Measurements from ENCODE around the gene ATP2B1. TPM values are rescaled to one million over a fixed set of nuclear protein-coding genes. Genes with fewer than 3 reads are reported as not detected.

Gene ATP2B1
- total RNA-seq, 1 donor from 2014 or later, result 5.1 TPM

- Histone ChIP-seq H3K36me3 (no peaks in the 10 kb centered on the region), H3K9me3 (peaks cover 3 to 17% of the 10 kb centered on the region in 2 donors), H3K27ac (no peak overlapping the region), H3K4me1 (no peaks in the 10 kb centered on the region), H3K27me3 (no peaks in the 10 kb centered on the region), H3K4me3 (no peak overlapping the region)
- DNase-seq (ENCODE audit: low spot score in 2 of 2), result no peak
- no peak for TF ChIP-seq CTCF (IDR thresholded peaks at IDR 0.05)
- intact Hi-C loops (cut with DNase I), result no loop called here
These were observed 29.0 kb downstream of the ATP2B1 start for GRCh38 chr12:89679631-89680030.

DNA sequence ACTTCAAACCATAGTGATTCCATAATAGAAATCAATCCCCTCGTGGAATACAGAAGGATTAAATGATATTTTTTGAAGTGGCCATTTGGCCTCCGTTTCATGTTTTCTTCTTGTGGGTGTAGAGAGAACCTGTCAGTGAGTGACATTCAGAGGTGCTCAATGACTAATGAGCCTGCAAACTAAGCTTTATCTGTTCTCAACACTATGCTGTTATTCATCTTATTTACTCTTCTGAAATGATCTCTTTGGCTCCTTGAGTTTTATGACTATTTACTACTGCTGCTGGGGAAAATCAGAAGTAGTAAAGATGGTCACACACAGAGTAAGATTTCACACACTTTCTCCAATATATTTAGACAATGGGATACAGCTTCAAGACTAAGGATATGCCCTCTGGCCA is 30.4 kb downstream of the ATP2B1 start:
- intact Hi-C loops (cut with DNase I), result no loop called here
- no peak for DNase-seq (ENCODE audit: low spot score in 2 of 2)
- no peak overlapping the region for H3K27ac ChIP-seq
- no peak overlapping the region for H3K4me3 ChIP-seq
- H3K9me3 ChIP-seq, result peaks cover 3 to 17% of the 10 kb centered on the region in 2 donors
- no peaks in the 10 kb centered on the region for H3K36me3 ChIP-seq
- TF ChIP-seq CTCF (IDR thresholded peaks at IDR 0.05), result no peak
- H3K27me3 ChIP-seq, result no peaks in the 10 kb centered on the region
- H3K4me1 ChIP-seq, result no peaks in the 10 kb centered on the region

GRCh38 chr12:89676930-89677329 is 31.7 kb downstream of the ATP2B1 start:
- H3K27me3 ChIP-seq, result no peaks in the 10 kb centered on the region
- DNase-seq (ENCODE audit: low spot score in 2 of 2), result no peak
- H3K9me3 ChIP-seq, result peaks cover 0 to 9% of the 10 kb centered on the region in 2 donors
- intact Hi-C loops (cut with DNase I), result no loop called here
- no peak for TF ChIP-seq CTCF (IDR thresholded peaks at IDR 0.05)
- H3K4me3 ChIP-seq, result no peak overlapping the region
- no peak overlapping the region for H3K27ac ChIP-seq
- no peaks in the 10 kb centered on the region for H3K36me3 ChIP-seq
- H3K4me1 ChIP-seq, result no peaks in the 10 kb centered on the region

DNA sequence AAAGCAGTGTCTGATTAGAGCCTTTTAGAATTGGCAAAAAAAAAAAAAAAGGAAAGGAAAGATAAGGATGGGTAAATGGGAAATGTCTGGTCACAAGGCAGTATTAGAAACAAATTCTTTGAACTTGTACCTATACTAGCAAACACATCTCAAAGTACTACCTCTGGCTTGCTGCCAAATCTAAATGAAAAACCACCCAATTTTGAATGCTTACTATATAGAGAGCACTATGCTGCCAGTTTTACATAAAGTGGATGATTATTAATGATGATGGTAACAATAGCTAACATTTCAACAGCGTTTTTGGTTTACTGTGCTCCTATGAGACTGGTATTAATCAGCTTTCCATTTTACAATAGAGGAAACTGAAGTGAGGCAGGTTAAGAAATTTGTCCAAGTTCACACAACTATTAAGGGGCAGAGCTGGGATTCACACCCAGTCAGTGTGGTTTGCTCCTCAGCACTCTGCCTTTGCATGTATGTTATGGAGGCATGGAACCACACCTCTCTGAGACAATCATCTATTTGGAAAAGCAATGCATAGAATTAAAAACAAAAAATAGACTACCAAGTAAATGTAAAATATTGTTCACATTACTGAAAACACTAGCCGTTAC is 34.2 kb downstream of the ATP2B1 start:
- Histone ChIP-seq H3K4me1 (no peaks in the 10 kb centered on the region), H3K4me3 (no peak overlapping the region), H3K9me3 (no peaks in the 10 kb centered on the region), H3K36me3 (no peaks in the 10 kb centered on the region), H3K27me3 (no peaks in the 10 kb centered on the region), H3K27ac (no peak overlapping the region)
- TF ChIP-seq CTCF (IDR thresholded peaks at IDR 0.05), result no peak
- no peak for DNase-seq (ENCODE audit: low spot score in 2 of 2)
- intact Hi-C loops (cut with DNase I), result no loop called here

- TF ChIP-seq CTCF (IDR thresholded peaks at IDR 0.05), result no peak
- no peaks in the 10 kb centered on the region for H3K4me1 ChIP-seq
- H3K36me3 ChIP-seq, result no peaks in the 10 kb centered on the region
- no peak overlapping the region for H3K27ac ChIP-seq
- no peak for DNase-seq (ENCODE audit: low spot score in 2 of 2)
- H3K27me3 ChIP-seq, result no peaks in the 10 kb centered on the region
- H3K9me3 ChIP-seq, result no peaks in the 10 kb centered on the region
- no peak overlapping the region for H3K4me3 ChIP-seq
- intact Hi-C loops (cut with DNase I), result no loop called here
These were observed 35.0 kb downstream of the ATP2B1 start for GRCh38 chr12:89673603-89674002.

DNA sequence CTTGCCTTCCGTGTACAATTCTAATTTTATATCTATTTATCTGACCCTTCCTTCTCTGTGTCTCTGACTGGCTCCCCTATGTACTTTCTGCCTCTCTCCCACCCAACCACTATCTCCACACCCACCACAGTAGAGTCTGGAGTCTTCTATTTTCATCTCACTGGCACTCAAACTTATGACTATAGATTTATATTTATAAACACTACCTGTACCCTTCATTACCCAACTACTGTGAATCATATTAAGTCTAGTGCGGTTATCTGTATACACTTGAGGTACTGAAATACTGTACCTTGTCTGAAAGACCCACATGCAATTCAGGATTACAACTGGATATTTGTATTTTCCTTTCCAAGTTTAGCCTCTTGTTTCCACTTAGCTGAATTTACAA is 36.1 kb downstream of the ATP2B1 start:
- no peaks in the 10 kb centered on the region for H3K9me3 ChIP-seq

More for the DNA sequence above, 36.1 kb downstream of the ATP2B1 start:
- H3K27ac ChIP-seq, result no peak overlapping the region
- H3K27me3 ChIP-seq, result no peaks in the 10 kb centered on the region
- no peak overlapping the region for H3K4me3 ChIP-seq
- H3K36me3 ChIP-seq, result no peaks in the 10 kb centered on the region
- intact Hi-C loops (cut with DNase I), result no loop called here
- DNase-seq (ENCODE audit: low spot score in 2 of 2), result no peak
- no peaks in the 10 kb centered on the region for H3K4me1 ChIP-seq
- TF ChIP-seq CTCF (IDR thresholded peaks at IDR 0.05), result no peak
